RPMI8226 (cell line): ENCODE data around the gene MPP3.
A peak's percentile ranks its signal among the peaks of the same experiment; 100 is the strongest.

Source experiments
- DNase-seq: peaks from one replicate; pipeline ENCODE4 v3.0.0-alpha.2; 2015

The MPP3 gene

DNA sequence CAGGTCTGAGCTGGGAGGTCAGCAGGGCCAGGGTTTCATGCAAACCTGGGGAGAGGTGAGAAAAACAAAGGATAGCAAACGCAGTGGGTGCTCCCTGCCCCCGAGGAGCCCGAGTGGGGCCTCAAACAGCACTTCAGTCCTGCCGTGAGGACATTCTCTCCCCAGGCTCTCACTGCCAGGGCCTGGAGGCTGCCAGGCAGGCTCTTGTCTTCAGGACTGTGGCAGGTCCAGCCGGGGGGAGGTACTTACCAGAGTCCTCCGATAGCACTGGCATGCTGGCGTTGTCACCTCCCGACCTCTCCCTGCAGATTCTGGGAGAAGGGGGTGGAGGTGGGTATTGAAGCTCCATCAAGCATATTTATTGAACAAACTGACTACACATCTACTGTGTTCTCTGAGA, 1.3 kb downstream of the MPP3 start:
- DNase-seq, result no peak

DNA sequence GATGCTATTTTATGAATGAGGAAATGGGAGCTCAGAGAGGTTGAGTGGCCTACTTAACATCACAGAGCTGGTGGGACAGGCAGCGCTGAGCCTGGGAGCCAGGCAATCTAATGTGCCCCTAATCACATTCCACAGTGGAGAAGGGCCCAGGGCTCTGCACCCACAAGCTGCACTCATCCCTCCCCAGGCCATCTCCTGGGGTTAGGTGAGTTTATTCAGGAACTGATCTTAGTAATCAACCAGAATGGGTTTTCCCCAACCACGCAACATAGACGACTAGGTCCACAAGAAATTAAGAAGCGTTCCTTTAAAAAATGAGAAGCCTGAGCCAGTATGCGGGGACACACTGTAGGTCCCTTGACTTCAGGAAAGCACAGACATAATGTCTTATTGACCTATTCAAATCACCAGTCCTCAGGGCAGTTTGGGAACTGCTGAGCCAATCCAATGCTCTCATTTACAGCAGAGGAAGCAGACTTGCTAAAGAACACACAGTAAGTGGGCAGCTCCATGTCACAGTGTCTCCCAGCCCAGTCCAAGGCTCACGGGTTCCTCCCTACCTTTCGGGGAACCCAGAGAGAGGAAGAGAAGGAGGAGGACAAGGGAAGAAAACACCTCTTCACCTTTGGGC, 2.3 kb downstream of the MPP3 start:
- DNase-seq, result no peak

DNA sequence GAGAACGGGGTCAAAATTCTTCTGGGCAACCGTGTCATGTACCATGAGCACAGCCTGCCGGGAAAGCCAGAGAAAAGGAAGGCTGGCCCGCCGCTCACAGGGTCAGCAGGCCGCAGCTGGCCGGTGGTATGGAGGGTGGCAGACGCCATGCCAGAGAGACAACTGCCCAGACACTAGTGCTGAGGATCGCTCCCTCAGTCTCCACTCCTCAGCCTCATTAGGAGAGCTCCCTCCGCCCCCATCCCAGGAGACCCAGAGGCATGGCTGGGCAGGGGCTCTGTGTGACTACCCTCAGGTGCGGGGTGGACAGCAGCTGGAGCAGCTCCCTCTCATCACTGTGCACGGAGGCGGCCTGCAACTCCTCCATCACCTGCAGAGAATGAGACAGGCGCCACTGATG, 3.2 kb downstream of the MPP3 start:
- no peak for DNase-seq

DNA sequence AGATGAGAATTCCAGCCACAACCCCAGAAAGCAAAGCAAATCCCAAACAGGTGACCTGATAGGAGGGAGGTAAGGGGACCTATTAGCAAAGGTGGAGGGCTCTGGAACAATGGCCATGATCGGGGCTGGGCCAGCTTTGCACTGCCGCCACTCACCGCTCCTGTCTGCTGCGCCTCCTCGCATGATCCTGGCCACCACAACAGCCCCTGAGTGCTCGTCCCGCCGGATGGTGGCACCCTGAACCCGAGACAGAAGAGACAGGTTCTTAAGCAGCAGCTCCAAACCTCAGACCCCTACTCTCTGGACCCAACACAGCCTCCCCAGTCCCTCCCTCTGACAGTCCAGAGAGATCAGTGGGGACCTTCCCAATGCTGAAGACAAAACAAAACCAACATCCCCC, 5.3 kb downstream of the MPP3 start:
- DNase-seq, result no peak

DNA sequence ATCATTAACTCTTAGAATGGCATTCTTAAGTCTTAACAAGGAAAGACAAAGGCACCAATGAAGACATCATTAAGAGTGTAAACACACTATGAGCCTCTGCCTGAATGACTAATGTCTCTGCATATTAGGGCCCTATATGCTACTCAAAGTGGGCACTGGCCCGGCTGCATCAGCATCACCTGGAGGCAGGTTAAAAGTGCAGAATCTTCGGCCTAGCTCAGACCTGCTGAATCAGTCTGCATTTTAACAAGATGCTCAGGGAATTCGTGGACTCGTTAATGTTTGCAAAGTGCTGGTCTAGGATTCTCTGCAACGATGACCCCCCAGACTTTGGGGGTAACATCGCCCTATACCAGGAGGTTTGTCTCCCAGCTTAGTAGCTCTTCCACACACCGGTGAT, 6.7 kb downstream of the MPP3 start:
- no peak for DNase-seq

DNA sequence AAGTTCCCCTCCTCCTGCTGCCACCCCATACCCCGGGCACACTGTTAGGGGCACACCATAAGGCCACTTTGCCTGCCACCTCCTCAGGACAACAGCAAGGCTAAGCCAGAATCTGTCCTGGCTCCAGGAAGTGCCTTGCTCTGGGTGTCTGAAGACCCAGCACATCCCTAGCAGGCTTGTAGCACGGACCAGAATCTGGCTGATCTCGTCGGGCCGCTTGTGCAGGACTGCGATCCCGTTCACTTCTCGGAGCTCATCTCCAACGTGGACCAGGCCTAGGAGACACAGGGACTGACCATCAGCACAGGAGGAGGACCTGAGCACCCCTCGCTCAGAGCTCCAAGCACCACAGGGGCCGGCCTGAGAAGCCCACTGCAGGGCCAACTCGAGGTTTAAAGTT, 7.4 kb downstream of the MPP3 start:
- DNase-seq, result no peak

DNA sequence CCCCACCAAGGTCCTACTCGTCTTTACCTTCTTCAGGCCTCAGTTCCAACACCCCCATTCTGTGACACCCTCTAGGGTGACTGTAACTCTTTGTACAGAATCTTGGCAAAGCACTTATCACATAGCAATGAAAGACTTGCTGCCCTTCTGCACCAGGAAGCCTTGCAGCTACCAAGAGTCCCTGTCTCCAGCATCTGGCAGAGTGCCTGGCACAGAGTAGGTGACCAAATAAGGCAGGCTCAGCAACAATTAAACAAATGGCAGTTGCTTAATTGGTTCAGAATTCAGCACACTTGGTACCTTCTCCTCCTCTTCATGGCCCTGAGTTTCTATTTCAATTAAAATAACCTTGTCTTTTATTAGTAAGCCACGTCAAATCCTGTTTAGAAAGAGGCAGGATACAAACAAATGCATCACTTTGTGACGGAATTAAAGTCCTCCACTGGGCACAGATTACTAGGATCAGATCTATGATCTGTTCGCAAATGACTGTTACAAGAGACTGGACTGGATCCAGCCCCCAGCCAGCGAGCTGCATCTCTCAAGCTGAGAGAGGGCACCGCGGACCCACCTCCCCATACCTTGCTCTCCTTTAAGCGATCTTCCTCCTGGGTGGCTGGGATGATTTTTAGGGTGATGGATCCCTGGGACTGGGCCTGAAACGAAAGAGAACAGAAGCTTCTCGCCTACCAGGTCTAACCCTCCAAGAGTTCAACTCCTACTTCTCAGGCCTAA, 9.4 kb downstream of the MPP3 start:
- DNase-seq, result peak; percentile 65

DNA sequence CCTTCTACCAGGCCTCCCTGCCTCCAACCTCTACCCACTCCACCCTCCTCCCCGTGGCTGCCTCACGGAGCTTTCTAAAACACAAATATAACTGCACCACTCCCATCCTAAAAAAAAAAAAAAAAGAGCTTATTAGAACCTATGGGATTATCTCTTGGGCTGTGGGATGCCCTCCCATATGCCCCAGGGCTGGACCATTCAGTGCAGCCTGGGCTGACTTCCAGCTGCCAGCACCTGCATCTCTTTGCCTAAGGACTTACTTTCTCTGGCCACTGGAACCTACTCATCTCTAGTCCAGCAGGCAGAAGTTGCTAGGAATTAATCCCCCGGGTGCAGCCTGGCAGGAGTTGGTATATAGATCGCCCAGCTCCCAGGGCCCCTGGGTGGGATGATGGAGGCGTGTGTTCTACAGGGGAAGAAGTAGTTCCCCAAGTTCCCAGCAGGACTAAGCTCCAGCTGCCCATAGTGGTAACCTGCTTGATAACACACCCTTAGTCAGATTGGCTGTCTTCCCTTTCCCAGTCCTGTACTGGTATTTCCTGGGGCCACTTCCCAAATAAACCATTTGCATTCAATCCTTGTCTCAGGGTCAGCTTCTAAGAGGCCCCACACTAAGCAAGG, 10.3 kb downstream of the MPP3 start:
- no peak for DNase-seq

DNA sequence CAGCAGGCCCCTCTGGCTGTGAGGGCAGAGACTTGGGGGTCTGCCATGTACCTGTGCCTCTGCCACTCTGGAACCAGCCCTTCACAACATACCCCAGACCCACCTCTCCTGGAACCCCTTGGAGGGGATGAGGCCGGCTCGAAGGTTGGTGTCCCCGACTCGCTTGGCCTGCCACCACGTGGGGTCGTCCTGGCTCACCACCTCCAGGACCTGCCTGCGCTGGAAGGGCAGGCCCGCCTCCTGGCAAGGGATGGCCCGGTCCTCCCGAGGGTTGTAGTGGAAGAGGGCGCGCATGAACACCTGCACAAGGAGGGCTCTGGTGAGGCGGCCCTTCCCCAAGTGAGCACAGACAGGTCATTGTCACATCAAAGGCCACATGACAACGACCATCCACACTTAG, 12.2 kb downstream of the MPP3 start:
- DNase-seq, result no peak

DNA sequence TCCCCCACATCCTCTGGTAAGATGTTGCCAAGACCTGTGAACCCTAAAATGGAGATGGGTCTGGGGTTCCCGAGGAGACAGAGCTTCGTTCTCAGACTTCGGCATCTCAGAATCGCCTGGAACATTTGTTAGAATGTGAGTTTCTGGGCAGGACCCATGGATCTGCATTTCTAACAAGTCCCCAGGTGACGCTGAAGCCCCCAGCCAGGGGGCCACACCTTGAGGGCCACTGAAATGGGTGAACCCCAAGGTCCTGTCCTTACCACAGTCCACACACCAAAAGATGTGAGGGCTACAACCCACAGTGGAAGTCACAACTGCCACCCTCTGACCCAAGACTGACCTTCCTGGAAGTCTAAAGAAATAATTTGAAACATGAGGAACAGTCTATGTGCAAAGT, 14.0 kb downstream of the MPP3 start:
- no peak for DNase-seq

DNA sequence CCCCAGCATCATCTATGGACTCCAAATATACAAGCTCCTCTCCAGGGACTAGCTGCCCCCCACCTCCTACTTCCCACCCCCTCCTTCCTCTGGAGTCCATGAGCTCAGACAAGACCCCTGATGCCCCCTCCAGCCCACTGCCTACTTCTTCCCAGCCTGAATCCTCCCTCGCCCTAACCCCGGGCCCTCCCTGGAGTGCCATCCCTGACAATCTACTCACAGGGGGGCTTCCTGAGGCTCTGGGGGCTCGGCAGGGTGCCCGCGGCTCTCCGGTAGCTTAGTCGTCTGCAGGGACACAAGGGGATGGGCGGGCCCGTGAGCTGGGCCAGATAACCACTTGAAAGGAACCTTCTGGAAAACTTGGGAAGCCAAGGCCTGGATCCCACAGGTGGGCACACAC, 15.1 kb downstream of the MPP3 start:
- DNase-seq, result no peak

DNA sequence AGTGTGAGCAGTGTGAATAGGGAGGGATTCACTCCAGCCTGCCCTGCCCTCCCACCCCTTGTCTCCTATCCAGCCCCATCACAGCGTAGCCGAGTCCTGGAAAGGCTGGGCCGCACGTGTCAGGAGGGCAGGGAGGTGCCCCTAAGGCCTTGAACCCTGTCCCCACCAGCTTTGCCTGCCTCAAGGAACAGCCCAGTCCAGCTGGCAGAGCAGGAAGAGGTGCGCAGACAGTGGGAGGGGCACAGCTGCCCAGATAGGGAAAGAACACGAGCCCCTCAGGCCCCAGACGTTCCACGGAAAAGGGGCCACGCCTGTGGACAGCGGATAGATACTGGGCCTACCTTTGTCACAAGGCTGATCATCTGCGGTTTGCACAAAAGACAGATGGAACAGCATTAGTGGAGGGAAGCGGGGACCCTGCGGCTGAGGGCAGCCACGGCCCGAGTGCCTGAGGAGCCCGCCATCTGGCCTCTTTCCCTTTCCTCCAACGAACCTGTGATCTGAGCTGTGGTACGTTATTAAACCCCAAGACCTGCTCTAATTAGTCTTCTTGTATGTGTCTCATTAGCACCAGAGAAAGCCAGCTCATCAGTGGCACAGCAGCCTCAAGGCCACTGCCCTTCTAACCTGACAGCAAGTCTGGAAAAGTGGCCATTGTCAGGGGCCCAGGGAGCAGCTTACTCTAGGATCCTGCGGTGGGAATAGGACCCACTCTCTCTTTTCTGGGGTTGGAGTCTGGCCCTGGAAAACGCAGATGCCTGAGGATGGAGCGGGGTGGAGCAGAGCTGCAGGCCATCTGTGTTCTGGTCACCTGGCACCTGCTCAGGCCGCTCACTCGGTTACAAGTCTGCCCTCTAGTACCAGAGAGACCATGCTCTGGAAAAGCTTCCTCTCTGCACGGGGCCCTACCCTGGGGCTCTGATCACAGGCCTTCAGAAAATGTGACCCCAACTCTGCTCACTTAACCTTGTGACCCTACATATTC, 16.3 kb downstream of the MPP3 start:
- DNase-seq, result no peak

DNA sequence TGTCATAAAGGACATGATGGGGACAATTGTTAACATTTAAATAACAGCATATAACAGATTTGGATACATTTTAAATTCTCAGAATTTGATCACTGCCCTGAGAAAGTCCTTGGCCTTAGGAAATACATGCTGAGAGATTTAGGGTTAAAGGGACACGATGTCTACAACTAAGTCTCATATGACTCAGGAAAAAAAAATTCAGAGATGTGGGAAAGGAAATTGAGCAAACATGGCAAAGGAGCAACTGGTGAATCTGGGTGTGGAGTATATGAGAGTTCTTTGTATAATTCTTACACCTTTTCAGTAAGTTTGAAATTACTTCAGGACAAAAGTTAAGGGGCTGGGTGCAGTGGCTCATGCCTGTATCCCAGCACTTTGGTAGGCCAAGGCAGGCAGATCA, 18.2 kb downstream of the MPP3 start:
- DNase-seq, result no peak

DNA sequence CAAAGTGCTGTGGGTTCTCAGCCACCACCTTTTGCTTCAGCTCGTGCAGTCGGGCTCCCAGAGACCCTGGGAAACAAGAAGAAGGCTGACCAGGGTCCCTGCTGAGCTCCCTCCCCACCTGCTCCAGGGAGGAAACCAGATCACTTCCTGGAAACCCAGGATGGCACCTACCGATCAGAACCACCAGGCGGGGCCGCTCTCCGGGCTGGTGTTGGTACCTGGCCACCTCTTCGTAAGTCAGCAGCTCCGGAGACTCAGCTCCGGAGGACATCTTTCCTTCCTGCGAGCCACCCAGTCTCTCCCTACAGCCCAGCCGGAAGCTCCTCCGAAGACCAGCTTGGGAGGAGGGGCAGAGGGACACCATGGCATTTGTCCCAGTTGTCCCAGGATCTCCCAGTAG, 18.9 kb downstream of the MPP3 start:
- DNase-seq, result no peak

DNA sequence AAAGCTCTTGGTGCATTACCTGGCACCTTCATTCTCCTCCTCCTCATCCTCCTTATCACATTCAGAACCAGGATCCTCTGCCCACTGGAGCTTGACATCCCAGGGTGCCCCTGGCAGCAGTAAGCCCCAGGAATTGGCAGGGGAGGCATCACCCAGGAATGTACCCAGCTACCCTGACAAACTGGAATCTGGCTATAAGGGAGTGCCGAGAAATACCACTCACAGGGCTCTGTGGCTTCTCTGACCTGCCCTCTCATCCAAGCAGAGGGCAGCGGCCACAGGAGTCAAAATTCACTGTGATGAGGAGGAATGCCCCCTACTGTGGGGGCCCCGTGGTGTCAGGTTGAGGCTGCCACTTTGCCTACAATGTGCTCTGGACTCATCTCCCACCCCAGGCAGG, 19.6 kb downstream of the MPP3 start:
- DNase-seq, result no peak

DNA sequence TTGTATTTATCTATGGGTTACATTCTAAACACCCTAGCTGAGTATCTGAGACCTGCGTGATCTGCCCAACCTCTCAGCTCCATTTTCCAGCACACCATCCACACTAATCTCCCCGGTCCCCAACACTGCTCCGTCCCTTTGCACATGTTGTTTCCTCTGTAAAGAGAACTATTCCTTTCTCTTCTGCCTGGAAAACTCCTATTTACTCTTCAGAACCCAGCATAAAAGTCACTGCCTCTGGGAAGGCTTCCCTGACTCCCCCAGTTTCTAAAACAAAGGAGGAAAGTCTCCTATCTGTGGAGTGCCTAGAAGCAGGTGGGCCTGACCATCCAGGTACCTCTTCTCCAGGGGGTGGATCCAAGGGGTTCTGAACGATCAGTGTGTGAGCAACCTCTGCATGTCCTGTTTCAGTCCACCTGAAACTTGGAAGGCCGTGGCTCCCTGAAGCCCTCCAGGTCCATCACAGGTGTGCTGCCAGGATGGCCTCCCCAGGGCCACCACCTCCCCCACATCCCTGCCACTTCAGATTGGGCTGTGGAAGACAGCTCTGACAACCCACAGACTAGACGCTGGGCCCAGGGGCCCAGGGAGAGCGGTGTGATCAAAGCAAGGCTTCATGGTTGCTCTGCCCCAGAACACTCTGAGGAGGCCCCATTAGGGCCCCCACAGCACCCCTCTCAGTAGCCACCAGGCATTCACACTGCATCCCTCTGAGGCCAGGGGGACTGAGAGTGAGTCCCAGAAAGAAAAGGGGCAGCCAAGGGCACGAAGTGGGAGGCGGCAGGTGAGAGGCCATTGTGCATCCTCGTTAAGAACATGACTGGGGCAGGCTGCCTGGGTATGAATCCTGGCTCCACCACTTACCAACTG, 20.3 kb downstream of the MPP3 start:
- DNase-seq, result no peak

DNA sequence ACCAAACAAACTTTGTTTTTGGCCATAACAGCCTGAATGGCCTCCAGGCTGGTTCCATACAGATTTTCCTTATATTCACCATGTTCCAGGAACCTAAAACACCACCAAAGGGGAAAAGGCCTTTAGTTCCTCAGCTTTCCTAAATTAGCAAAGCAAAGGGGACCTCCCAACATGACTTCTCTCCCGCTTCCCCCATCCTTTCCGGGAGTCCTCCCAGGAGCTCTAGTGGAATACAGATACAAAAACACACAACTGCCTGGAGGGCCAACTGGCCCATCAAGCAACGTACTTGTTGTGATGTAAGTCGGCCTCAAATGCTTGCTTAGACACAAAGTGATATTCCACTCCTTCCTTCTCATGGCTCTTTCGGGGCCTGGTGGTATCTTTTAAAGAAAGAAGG, 22.1 kb downstream of the MPP3 start:
- no peak for DNase-seq

DNA sequence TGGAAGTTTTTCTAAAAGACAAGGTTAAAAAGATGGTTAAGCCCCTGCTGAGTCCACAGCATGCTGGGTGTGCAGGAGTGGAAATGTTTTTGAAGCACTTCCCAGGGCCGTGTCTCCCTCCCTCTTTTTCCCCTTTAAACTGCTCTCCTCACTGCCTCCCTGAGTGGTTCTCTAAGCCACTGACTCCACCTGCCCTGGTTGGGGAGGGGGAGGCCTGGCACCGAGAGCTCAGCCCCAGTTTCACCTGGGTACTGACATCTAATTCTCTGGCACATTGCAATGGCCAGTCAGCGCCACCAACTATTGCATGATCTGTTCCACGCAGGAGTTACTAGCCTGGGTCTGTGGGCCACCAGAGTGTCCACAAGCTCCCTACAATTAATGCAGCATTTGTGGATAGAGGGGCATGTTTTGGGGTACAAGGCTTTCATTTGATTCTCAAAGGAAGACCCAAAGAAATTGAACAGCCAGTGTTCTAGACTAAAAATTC, 22.7 kb downstream of the MPP3 start:
- no peak for DNase-seq

DNA sequence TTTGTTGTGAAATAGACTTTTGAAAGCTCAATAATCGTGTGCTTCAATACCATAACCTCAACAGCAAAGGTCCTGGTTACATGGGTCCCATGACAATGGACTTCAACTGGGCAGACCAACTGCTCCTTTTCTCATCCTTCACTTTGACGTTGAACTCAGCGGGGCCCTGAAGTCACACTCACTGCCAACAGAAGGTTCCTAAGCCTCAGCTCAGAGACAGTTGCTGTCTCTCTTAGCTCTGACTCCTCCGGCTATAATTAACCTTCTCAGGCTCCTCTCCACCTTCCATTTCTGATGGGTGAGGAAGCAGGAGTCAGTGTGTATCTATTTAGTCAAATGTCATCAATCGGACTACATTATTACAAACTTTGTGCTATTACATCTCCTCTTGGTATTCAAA, 23.8 kb downstream of the MPP3 start:
- no peak for DNase-seq

DNA sequence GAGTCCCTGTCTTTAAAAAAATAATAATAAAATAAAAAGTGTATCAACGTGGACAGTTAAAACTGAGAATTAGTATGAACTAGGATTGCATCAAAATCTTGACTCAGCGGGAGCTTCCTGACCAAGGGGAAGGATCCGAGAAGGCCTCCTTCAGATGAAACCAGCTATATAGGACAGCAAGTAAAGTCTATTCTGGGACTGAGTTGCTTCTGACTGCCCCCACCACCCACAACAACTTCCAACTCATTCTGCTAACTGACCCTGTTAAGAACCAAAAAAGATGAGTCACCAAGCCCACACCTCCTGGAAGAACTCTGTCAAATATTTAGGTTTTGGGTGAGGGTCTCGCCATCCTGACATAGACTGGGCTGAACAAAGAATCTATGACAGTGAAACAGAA, 24.9 kb downstream of the MPP3 start:
- DNase-seq, result no peak

DNA sequence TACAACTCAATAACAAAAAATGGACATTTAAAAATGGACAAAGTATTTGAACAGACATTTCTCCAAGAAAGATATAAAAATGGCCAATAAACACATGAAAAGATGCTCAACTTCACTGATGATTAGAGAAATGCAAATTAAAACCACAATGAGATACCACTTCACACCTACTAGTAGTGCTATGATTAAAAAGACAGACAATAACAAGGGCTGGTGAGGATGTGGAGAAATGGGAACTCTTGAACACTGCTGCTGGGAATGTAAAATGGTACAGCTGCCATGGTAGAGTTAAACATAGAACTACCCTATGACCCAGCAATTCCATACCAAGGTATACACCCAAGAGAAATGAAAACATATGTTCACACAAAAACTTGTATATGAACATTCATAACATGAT, 27.8 kb downstream of the MPP3 start:
- DNase-seq, result no peak

DNA sequence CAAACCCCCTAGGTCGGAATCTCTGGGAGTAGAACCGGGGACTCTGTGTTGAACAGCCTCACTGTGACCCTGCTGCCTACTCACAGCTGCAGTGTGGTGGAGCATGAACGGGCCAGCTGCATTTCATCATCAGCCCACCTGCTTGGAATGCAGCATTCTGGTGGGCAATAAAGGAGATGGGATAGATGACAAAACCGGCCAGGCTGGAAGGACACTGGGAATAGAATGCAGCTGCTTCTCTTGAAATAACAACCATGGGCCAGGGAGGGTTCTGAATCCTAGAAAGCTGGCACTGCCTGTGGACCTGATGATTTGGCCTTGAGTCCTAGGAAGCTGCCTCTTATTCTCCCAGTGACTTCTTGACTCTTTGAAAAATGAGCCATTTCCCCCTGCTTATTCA, 29.2 kb downstream of the MPP3 start:
- no peak for DNase-seq
